Kidney (tissue), 14 donors: ENCODE data around the gene RNF181. TPM values are rescaled to one million over a fixed set of nuclear protein-coding genes. Genes with fewer than 3 reads are reported as not detected.
A peak's percentile ranks its signal among the peaks of the same experiment; 100 is the strongest.

Experiments
- DNase-seq, 5 donors: peaks; one replicate each; pipeline ENCODE4 v3.0.0-alpha.2; 2013 to 2020
- FAIRE-seq: peaks from 2 replicates; lab custom pipeline; 2012; peaks lifted over from hg19 to GRCh38; lab: Jason Lieb, UNC
- H3K27ac ChIP-seq, 2 donors: one replicate each; pipeline ENCODE4 v1.7.0; 2013; ENCODE audit warnings: low read depth in 2 of 2, low read length in 2 of 2, inconsistent platforms in 1 of 2
- H3K27me3 ChIP-seq: one replicate; pipeline ENCODE4 v1.7.1; 2013; ENCODE audit warnings: low read length, inconsistent platforms; ENCODE audit not compliant: control insufficient read depth, insufficient read depth
- H3K36me3 ChIP-seq, 3 donors: one replicate each; pipeline versions ENCODE4 v1.7.0 to v1.7.1; 2013; ENCODE audit warnings: low read length in 3 of 3, control low read depth in 1 of 3, inconsistent platforms in 1 of 3; ENCODE audit not compliant: insufficient read depth in 3 of 3, control insufficient read depth in 2 of 3
- H3K4me1 ChIP-seq, 3 donors: one replicate each; pipeline versions ENCODE4 v1.7.0 to v1.7.1; 2013; ENCODE audit warnings: low read length in 3 of 3, inconsistent platforms in 1 of 3, low read depth in 1 of 3; ENCODE audit not compliant: control insufficient read depth in 2 of 3, insufficient read depth in 2 of 3
- H3K4me3 ChIP-seq, 3 donors: one replicate each; pipeline versions ENCODE4 v1.7.0 to v1.8.1; 2013; ENCODE audit warnings: low read length in 3 of 3, control low read depth in 1 of 3, inconsistent platforms in 1 of 3
- H3K9ac ChIP-seq, 3 donors: one replicate each; pipeline versions ENCODE4 v1.7.0 to v1.7.1; 2013; ENCODE audit warnings: low read length in 3 of 3, control low read depth in 1 of 3, inconsistent platforms in 1 of 3
- H3K9me3 ChIP-seq, 3 donors: one replicate each; pipeline versions ENCODE4 v1.7.0 to v1.7.1; 2013; ENCODE audit warnings: low read length in 3 of 3, control low read depth in 1 of 3, inconsistent platforms in 1 of 3; ENCODE audit not compliant: control insufficient read depth in 2 of 3, insufficient read depth in 1 of 3
- CTCF ChIP-seq: IDR thresholded peaks from 3 replicates; pipeline ENCODE4 v1.5.1; 2012; ENCODE audit warnings: mild to moderate bottlenecking, moderate library complexity, borderline replicate concordance; ENCODE audit not compliant: insufficient read depth; ENCODE audit errors: extremely low read depth
- intact Hi-C: fragments of 100-400 bp; cut with DNase I; formaldehyde crosslinking; loops from one replicate; pipeline ENCODE4 v1.11.1; 2022
- polyA plus RNA-seq: library from polyadenylated mRNA; stranded (reverse); fragments of 350-450 nt; fragmentation: Illumina TruSeq; extraction: RNeasy Lipid Tissue Mini Kit (QIAGEN cat#74804); gene quantifications from one replicate; pipeline ENCODE4 v1.2.3, GENCODE V29; 2014; ENCODE audit warnings: low read depth, low replicate concordance; ENCODE audit not compliant: insufficient read depth
- total RNA-seq: library from RNA; stranded (reverse); fragmentation: NEBNext Ultra II Directional; extraction: Animal tissue kit (Norgen Biotek cat#: 25700); gene quantifications from one replicate; pipeline ENCODE4 v1.2.1, GENCODE V29; 2021
- donor health status: control.
- donor health status: control.
- donor health status: control.
- donor health status: control.
- donor health status: control.
- donor health status: DM: yes; HTN: yes; CAD: no.
- donor health status: Normal renal cell carcinoma (clear cell type).

Gene RNF181
- total and polyA plus RNA-seq, 2 donors from 2014 or later: 89.9 to 407 TPM

- Histone ChIP-seq H3K9me3 (no peaks in the 10 kb centered on the region), H3K27ac (peak overlapping the region in 1 of 2 donors; percentile 16), H3K27me3 (no peaks in the 10 kb centered on the region), H3K4me3 (no peak overlapping the region), H3K4me1 (peaks cover 0 to 40% (median 29%) of the 10 kb centered on the region in 3 donors), H3K9ac (peak overlapping the region in 1 of 3 donors; percentile 13), H3K36me3 (peaks cover 0 to 11% (median 8%) of the 10 kb centered on the region in 3 donors)
- TF ChIP-seq CTCF: no peak
- FAIRE-seq (no peak), DNase-seq (peak in 3 of 5 donors; percentile 40 to 89 (median 78))
- intact Hi-C loops: no loop called here
Measured at GRCh38 chr2:85605406-85606115, 10.0 kb downstream of the RNF181 start.

- Histone ChIP-seq H3K4me1 (peaks cover 0 to 34% (median 27%) of the 10 kb centered on the region in 3 donors), H3K27me3 (no peaks in the 10 kb centered on the region), H3K27ac (no peak overlapping the region), H3K9me3 (no peaks in the 10 kb centered on the region), H3K4me3 (no peak overlapping the region), H3K36me3 (peaks cover 0 to 10% (median 8%) of the 10 kb centered on the region in 3 donors), H3K9ac (no peak overlapping the region)
- DNase-seq (no peak), FAIRE-seq (no peak)
- TF ChIP-seq CTCF: no peak
- intact Hi-C loops: no loop called here
Measured at GRCh38 chr2:85606116-85606455, 10.5 kb downstream of the RNF181 start.

GRCh38 chr2:85607268-85608215, 12.0 kb downstream of the RNF181 start:
- H3K27me3 ChIP-seq: no peaks in the 10 kb centered on the region
- H3K36me3 ChIP-seq: peaks cover 0 to 10% (median 8%) of the 10 kb centered on the region in 3 donors
- peaks cover 0 to 30% (median 22%) of the 10 kb centered on the region in 3 donors for H3K4me1 ChIP-seq
- intact Hi-C loops: no loop called here
- no peak overlapping the region for H3K4me3 ChIP-seq
- DNase-seq: peak in 1 of 5 donors; percentile 29
- H3K9ac ChIP-seq: peak overlapping the region in 1 of 3 donors; percentile 20
- H3K9me3 ChIP-seq: no peaks in the 10 kb centered on the region
- peak overlapping the region; percentile 65 to 69 for H3K27ac ChIP-seq
- no peak for FAIRE-seq
- no peak for TF ChIP-seq CTCF
